ENCODE measurements around the gene NUTF2.

The NUTF2 gene

GRCh38 chr16:67865318-67865717 lies 18.6 kb downstream of the NUTF2 start:
- DNase-seq, result peak; percentile 47

GRCh38 chr16:67868290-67868689 lies 21.6 kb downstream of the NUTF2 start:
- DNase-seq, result no peak

GRCh38 chr16:67869653-67870052 lies 22.9 kb downstream of the NUTF2 start:
- DNase-seq, result no peak

GRCh38 chr16:67871256-67871655 lies 24.5 kb downstream of the NUTF2 start:
- no peak for DNase-seq

GRCh38 chr16:67872131-67872630 lies 25.4 kb downstream of the NUTF2 start:
- no peak for DNase-seq

GRCh38 chr16:67872631-67873434 lies 26.1 kb downstream of the NUTF2 start, which contains the start of gene EDC4:
Gene EDC4, plus strand, starts transcription at chr16:67873052. Its CDS starts 210 bp downstream, at chr16:67873262.
- DNase-seq, result peak; percentile 80

GRCh38 chr16:67873435-67874370 lies 27.0 kb downstream of the NUTF2 start:
- DNase-seq, result no peak

GRCh38 chr16:67874372-67874771 lies 27.6 kb downstream of the NUTF2 start:
- DNase-seq, result no peak

- no peak for DNase-seq
These were observed 30.3 kb downstream of the NUTF2 start for GRCh38 chr16:67877064-67877463.

GRCh38 chr16:67878232-67878631 lies 31.5 kb downstream of the NUTF2 start:
- no peak for DNase-seq

GRCh38 chr16:67878846-67879245 lies 32.1 kb downstream of the NUTF2 start:
- no peak for DNase-seq

GRCh38 chr16:67879462-67879861 lies 32.7 kb downstream of the NUTF2 start:
- no peak for DNase-seq

GRCh38 chr16:67879936-67880335 lies 33.2 kb downstream of the NUTF2 start:
- DNase-seq, result no peak

- no peak for DNase-seq
These were observed 33.9 kb downstream of the NUTF2 start for GRCh38 chr16:67880584-67880983.

- DNase-seq, result no peak
These were observed 35.0 kb downstream of the NUTF2 start for GRCh38 chr16:67881621-67882161.

- no peak for DNase-seq
These were observed 35.8 kb downstream of the NUTF2 start for GRCh38 chr16:67882374-67883145.

- no peak for DNase-seq
These were observed 36.6 kb downstream of the NUTF2 start for GRCh38 chr16:67883146-67883871.

- peak; percentile 37 for DNase-seq
These were observed 37.1 kb downstream of the NUTF2 start for GRCh38 chr16:67883872-67884261.

GRCh38 chr16:67884684-67885083 lies 38.0 kb downstream of the NUTF2 start, which contains the start of gene NRN1L:
Gene NRN1L, plus strand, starts transcription at chr16:67884885. Its CDS starts 19 bp downstream, at chr16:67884904.
- DNase-seq, result peak; percentile 95

- no peak for DNase-seq
These were observed 38.8 kb downstream of the NUTF2 start for GRCh38 chr16:67885545-67885944.

- no peak for DNase-seq
These were observed 39.2 kb downstream of the NUTF2 start for GRCh38 chr16:67885976-67886375.

- DNase-seq, result no peak
These were observed 39.7 kb downstream of the NUTF2 start for GRCh38 chr16:67886387-67886786.
